Chondrocyte (in vitro differentiated cells): ENCODE results near the gene APPBP2. TPM values are rescaled to one million over a fixed set of nuclear protein-coding genes. Genes with fewer than 3 reads are reported as not detected.
"Not testable (repeated sequence)": the region's sequence is repeated elsewhere in the genome, so short reads cannot be mapped to it uniquely, and the experiment has no call there.

Experiments used
- DNase-seq: peaks from one replicate; pipeline ENCODE4 v3.0.0; 2021; ENCODE audit warnings: mixed read lengths, low spot score
- H3K27ac Mint-ChIP-seq: one replicate; pipeline ENCODE4 v1.8.0; 2021; ENCODE audit warnings: mild to moderate bottlenecking, moderate library complexity, mixed read lengths; ENCODE audit not compliant: unreplicated experiment
- H3K27me3 Mint-ChIP-seq: 2 replicates; pipeline ENCODE4 v1.8.0; 2021; ENCODE audit warnings: low read depth, mixed read lengths
- H3K36me3 Mint-ChIP-seq: 2 replicates; pipeline ENCODE4 v1.8.0; 2021; ENCODE audit warnings: low read depth, mixed read lengths
- H3K4me1 Mint-ChIP-seq: 2 replicates; pipeline ENCODE4 v1.8.0; 2021; ENCODE audit warnings: low read depth, mild to moderate bottlenecking, mixed read lengths
- H3K4me3 Mint-ChIP-seq: one replicate; pipeline ENCODE4 v1.8.0; 2021; ENCODE audit warnings: mild to moderate bottlenecking, moderate library complexity, mixed read lengths; ENCODE audit not compliant: unreplicated experiment
- H3K9me3 Mint-ChIP-seq: 2 replicates; pipeline ENCODE4 v1.8.0; 2021; ENCODE audit warnings: low read depth, mixed read lengths
- total RNA-seq: library from RNA; stranded (reverse); gene quantifications from 3 replicates; pipeline ENCODE4 v1.2.1, GENCODE V29; 2021
- TF ChIP-seq, protein P1 (sequence below): fragments of 200-600 bp; sonication (generic); IDR thresholded peaks from 2 replicates; pipeline ENCODE4 v1.5.0; 2021; ENCODE audit warnings: antibody characterized with exemption, mild to moderate bottlenecking, moderate library complexity

APPBP2 gene
- total RNA-seq, 1 donor from 2014 or later, result 51.1 TPM

DNA sequence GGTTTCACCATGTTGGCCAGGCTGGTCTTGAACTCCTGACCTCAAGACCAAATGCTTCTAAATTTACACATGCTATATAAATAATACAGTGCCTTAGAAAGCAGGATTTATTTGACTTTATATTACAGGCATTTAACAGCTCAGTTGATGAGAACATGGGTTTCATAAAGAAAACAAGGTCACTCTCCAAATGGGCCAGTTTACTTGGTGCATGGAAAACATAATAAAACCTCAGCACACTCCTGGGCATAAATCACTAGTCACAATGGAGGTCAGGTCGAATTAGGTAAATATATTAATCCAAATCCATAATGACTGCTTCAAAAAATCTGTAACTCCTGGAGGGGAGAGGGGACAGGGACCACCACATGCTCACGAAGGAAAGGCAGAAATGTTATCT, 24.5 kb downstream of the APPBP2 start:
- H3K9me3 Mint-ChIP-seq, result peaks cover 2% of the 10 kb centered on the region
- no peak overlapping the region for H3K4me3 Mint-ChIP-seq
- peaks cover 13% of the 10 kb centered on the region for H3K36me3 Mint-ChIP-seq
- H3K27me3 Mint-ChIP-seq, result no peaks in the 10 kb centered on the region
- peaks cover 31% of the 10 kb centered on the region for H3K4me1 Mint-ChIP-seq
- H3K27ac Mint-ChIP-seq, result peak overlapping the region; percentile 23
- TF ChIP-seq, protein P1, sequence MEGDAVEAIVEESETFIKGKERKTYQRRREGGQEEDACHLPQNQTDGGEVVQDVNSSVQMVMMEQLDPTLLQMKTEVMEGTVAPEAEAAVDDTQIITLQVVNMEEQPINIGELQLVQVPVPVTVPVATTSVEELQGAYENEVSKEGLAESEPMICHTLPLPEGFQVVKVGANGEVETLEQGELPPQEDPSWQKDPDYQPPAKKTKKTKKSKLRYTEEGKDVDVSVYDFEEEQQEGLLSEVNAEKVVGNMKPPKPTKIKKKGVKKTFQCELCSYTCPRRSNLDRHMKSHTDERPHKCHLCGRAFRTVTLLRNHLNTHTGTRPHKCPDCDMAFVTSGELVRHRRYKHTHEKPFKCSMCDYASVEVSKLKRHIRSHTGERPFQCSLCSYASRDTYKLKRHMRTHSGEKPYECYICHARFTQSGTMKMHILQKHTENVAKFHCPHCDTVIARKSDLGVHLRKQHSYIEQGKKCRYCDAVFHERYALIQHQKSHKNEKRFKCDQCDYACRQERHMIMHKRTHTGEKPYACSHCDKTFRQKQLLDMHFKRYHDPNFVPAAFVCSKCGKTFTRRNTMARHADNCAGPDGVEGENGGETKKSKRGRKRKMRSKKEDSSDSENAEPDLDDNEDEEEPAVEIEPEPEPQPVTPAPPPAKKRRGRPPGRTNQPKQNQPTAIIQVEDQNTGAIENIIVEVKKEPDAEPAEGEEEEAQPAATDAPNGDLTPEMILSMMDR, result no peak
- no peak for DNase-seq

DNA sequence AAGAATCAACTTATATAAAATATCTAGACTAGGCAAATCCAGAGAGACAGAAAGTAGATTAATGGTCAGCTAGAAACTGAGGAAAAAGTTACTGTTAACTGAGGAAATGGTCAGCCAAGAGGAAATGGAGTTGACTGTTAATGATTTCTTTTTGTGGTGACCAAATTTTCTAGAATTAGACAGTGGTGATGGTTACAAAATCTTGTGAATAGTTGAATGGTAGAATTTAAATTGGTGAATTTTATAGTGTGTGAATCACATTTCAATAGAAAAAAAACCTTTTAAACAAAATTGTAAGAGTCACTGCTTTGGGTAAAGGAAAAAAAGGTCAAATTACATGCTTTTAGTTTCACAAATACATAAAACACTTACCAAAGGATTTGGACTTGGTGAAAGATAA, 30.0 kb downstream of the APPBP2 start:
- H3K36me3 Mint-ChIP-seq, result peaks cover 30% of the 10 kb centered on the region
- H3K27ac Mint-ChIP-seq, result no peak overlapping the region
- DNase-seq, result no peak
- TF ChIP-seq, protein P1, result no peak
- H3K27me3 Mint-ChIP-seq, result no peaks in the 10 kb centered on the region
- H3K9me3 Mint-ChIP-seq, result no peaks in the 10 kb centered on the region
- peaks cover 11% of the 10 kb centered on the region for H3K4me1 Mint-ChIP-seq
- H3K4me3 Mint-ChIP-seq, result no peak overlapping the region

DNA sequence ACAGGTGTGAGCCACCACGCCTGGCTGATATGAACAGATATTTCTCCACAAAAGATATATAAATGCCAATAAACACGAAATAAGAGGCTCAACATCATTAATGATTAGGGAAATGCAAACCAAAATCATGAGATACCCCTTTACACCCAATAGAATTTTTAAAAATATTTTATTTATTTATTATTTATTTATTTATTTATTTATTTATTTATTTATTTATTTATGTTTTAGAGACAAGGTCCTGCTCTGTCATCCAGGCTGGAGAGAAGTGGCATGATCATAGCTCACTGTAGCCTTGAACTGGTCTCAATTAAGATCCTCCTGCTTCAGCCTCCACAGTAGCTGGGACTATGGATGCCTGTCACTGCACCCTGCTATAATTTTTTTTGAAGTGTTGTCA, 30.8 kb downstream of the APPBP2 start:
- no peak overlapping the region for H3K4me3 Mint-ChIP-seq
- TF ChIP-seq, protein P1, result no peak
- H3K36me3 Mint-ChIP-seq, result peaks cover 36% of the 10 kb centered on the region
- H3K4me1 Mint-ChIP-seq, result peaks cover 11% of the 10 kb centered on the region
- H3K27me3 Mint-ChIP-seq, result no peaks in the 10 kb centered on the region
- DNase-seq, result no peak
- no peak overlapping the region for H3K27ac Mint-ChIP-seq
- H3K9me3 Mint-ChIP-seq, result no peaks in the 10 kb centered on the region

DNA sequence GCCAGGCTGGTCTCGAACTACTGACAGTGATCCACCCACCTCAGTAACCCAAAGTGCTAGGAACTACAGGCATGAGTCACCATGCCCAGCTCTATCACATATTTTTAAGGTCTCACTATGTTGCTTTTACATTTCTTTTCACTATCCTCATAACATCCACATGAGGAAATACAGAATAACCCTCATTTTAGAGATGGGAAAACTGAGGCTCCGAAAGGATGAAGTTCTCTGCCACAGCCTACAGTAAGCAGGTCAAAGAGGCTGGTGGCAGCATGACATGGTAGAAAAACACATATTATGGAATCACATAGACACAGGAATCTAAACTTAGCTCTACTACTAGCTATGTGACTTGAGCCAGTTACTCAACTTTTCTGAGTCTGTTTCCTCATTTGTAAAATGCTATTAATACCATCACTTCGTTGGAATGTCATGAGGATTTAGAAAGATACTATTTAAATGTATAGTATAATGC, 32.2 kb downstream of the APPBP2 start:
- Mint-ChIP-seq H3K36me3 (peaks cover 32% of the 10 kb centered on the region), H3K4me3 (no peak overlapping the region), H3K27me3 (no peaks in the 10 kb centered on the region), H3K9me3 (no peaks in the 10 kb centered on the region), H3K27ac (peak overlapping the region; percentile 83), H3K4me1 (peaks cover 9% of the 10 kb centered on the region)
- DNase-seq, result no peak
- TF ChIP-seq, protein P1, result no peak

DNA sequence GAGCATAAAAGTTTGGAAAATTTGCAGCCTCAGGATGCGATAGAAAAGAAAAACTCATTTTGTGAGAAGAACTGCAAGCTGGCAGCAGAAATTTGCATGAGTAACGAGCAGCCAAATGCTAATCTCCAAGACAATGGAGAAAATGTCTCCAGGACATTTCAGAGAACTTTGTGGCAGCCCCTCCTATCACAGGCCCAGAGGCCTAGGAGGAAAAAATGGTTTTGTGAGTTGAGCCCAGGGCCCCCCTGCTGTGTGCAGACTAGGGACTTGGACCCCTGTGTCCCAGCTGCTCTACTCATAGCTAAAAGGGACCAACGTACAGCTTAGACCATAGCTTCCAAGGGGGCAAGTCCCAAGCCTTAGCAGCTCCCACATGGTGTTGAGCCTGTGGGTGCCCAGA, 34.3 kb downstream of the APPBP2 start:
- H3K27me3 Mint-ChIP-seq, result no peaks in the 10 kb centered on the region
- no peak overlapping the region for H3K4me3 Mint-ChIP-seq
- TF ChIP-seq, protein P1, result no peak
- no peak for DNase-seq
- no peak overlapping the region for H3K27ac Mint-ChIP-seq
- peaks cover 45% of the 10 kb centered on the region for H3K36me3 Mint-ChIP-seq
- H3K9me3 Mint-ChIP-seq, result peaks cover 6% of the 10 kb centered on the region
- H3K4me1 Mint-ChIP-seq, result peaks cover 13% of the 10 kb centered on the region

DNA sequence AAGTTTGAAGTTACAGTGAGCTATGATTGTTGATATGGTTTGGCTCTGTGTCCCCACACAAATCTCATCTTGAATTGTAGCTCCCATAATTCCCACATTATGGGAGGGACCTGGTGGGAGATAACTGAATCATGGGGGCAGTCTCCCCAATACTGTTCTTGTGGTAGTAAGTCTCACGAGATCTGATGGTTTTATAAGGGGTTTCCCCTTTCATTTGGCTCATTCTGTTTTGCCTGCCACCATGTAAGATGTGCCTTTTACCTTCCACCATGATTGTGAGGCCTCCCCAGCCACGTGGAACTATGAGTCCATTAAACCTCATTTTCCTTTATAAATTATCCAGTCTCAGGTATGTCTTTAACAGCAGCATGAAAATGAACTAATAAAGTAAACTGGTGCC, 35.4 kb downstream of the APPBP2 start:
- not testable (repeated sequence) for H3K4me3 Mint-ChIP-seq, DNase-seq, H3K27me3 Mint-ChIP-seq, H3K27ac Mint-ChIP-seq
- Mint-ChIP-seq H3K4me1 (peaks cover 13% of the 10 kb centered on the region), H3K36me3 (peaks cover 48% of the 10 kb centered on the region), H3K9me3 (peaks cover 12% of the 10 kb centered on the region)
